HEK293 (cell line): Measurements from ENCODE around the gene BFAR.

Experiments used
- CTCF ChIA-PET: fragments of 350-600 bp; formaldehyde crosslinking; extraction: SDS; loops from one replicate; lab custom pipeline; 2021; ENCODE audit warnings: antibody characterized with exemption; lab: Yijun Ruan, JAX
- POLR2A ChIA-PET: fragments of 300-600 bp; formaldehyde crosslinking; extraction: SDS; loops from one replicate; lab custom pipeline; 2020; ENCODE audit warnings: antibody characterized with exemption, inconsistent platforms; lab: Yijun Ruan, JAX
- H3K27ac ChIP-seq: fragments of 200-500 bp; sonication (Bioruptor generic); 2 replicates; pipeline ENCODE4 v1.5.1; 2014; ENCODE audit warnings: low read depth, low read length, control low read depth, inconsistent platforms; ENCODE audit errors: extremely low read depth
- H3K36me3 ChIP-seq, 2 experiments: fragments of 200-500 bp in 1 of 2; sonication (Bioruptor generic) in 1 of 2; 1 replicate in 1 of 2; 2 replicates in 1 of 2; pipeline ENCODE4 v1.5.1; 2014 to 2017; ENCODE audit warnings: inconsistent platforms in 2 of 2, low read length in 2 of 2; ENCODE audit not compliant: control insufficient read depth in 2 of 2, insufficient read depth in 1 of 2
- H3K4me1 ChIP-seq: fragments of 200-500 bp; sonication (Bioruptor generic); 2 replicates; pipeline ENCODE4 v1.5.1; 2014; ENCODE audit warnings: mild to moderate bottlenecking, low read length, inconsistent platforms; ENCODE audit not compliant: control insufficient read depth, insufficient read depth
- H3K4me3 ChIP-seq: 2 replicates; pipeline ENCODE4 v1.5.1; 2011; ENCODE audit warnings: low read depth, mild to moderate bottlenecking, control low read depth, low read length, moderate library complexity
- H3K9me3 ChIP-seq: fragments of 200-500 bp; sonication (Bioruptor generic); 2 replicates; pipeline ENCODE4 v1.5.1; 2014; ENCODE audit warnings: low read depth, low read length, inconsistent platforms; ENCODE audit not compliant: control insufficient read depth, insufficient read depth
- BCL11A ChIP-seq: fragments of 450-650 bp; formaldehyde crosslinking; IDR thresholded peaks from 2 replicates; pipeline ENCODE4 v1.5.1; 2016; ENCODE audit warnings: low read depth, missing biosample characterization, missing genetic modification characterization
- GLIS1 ChIP-seq: fragments of 450-650 bp; formaldehyde crosslinking; IDR thresholded peaks from 2 replicates; pipeline ENCODE4 v1.5.1; 2016; ENCODE audit warnings: missing biosample characterization, missing genetic modification characterization
- GLIS2 ChIP-seq: fragments of 450-650 bp; formaldehyde crosslinking; IDR thresholded peaks from 2 replicates; pipeline ENCODE4 v1.5.1; 2016; ENCODE audit warnings: missing biosample characterization, missing genetic modification characterization
- MYNN ChIP-seq: fragments of 450-650 bp; formaldehyde crosslinking; IDR thresholded peaks from 2 replicates; pipeline ENCODE4 v1.5.1; 2016; ENCODE audit warnings: missing biosample characterization, missing genetic modification characterization, borderline replicate concordance
- PBX3 ChIP-seq: sonication (generic); formaldehyde crosslinking; IDR thresholded peaks from 2 replicates; pipeline ENCODE4 v1.8.1; 2022; ENCODE audit warnings: mild to moderate bottlenecking, moderate library complexity, missing genetic modification reagents
- SCRT1 ChIP-seq: fragments of 450-650 bp; formaldehyde crosslinking; IDR thresholded peaks from 2 replicates; pipeline ENCODE4 v1.5.1; 2016; ENCODE audit warnings: missing biosample characterization, missing genetic modification characterization, borderline replicate concordance
- SCRT2 ChIP-seq: fragments of 450-650 bp; formaldehyde crosslinking; IDR thresholded peaks from 2 replicates; pipeline ENCODE4 v1.5.1; 2016; ENCODE audit warnings: missing biosample characterization, missing genetic modification characterization
- ZBTB17 ChIP-seq: fragments of 450-650 bp; formaldehyde crosslinking; IDR thresholded peaks from 2 replicates; pipeline ENCODE4 v1.5.1; 2016; ENCODE audit warnings: missing biosample characterization, missing genetic modification characterization
- ZBTB20 ChIP-seq: fragments of 450-650 bp; formaldehyde crosslinking; IDR thresholded peaks from 2 replicates; pipeline ENCODE4 v1.5.1; 2016; ENCODE audit warnings: missing biosample characterization, missing genetic modification characterization
- ZEB2 ChIP-seq: fragments of 450-650 bp; formaldehyde crosslinking; IDR thresholded peaks from 2 replicates; pipeline ENCODE4 v1.5.1; 2016; ENCODE audit warnings: missing biosample characterization, missing genetic modification characterization
- ZFHX2 ChIP-seq: fragments of 450-650 bp; formaldehyde crosslinking; conservative IDR thresholded peaks from 2 replicates; pipeline ENCODE4 v1.5.1; 2016; ENCODE audit warnings: missing biosample characterization, missing genetic modification characterization
- ZNF146 ChIP-seq: fragments of 450-650 bp; formaldehyde crosslinking; IDR thresholded peaks from 2 replicates; pipeline ENCODE4 v1.5.1; 2016; ENCODE audit warnings: missing biosample characterization, missing genetic modification characterization
- ZNF169 ChIP-seq: fragments of 450-650 bp; formaldehyde crosslinking; IDR thresholded peaks from 2 replicates; pipeline ENCODE4 v1.5.1; 2016; ENCODE audit warnings: missing biosample characterization, missing genetic modification characterization
- ZNF2 ChIP-seq: fragments of 450-650 bp; formaldehyde crosslinking; IDR thresholded peaks from 2 replicates; pipeline ENCODE4 v1.5.1; 2016; ENCODE audit warnings: missing biosample characterization, missing genetic modification characterization
- ZNF433 ChIP-seq: fragments of 450-650 bp; formaldehyde crosslinking; IDR thresholded peaks from 2 replicates; pipeline ENCODE4 v1.5.1; 2016; ENCODE audit warnings: missing biosample characterization, missing genetic modification characterization, low read depth
- ZNF621 ChIP-seq: fragments of 450-650 bp; formaldehyde crosslinking; IDR thresholded peaks from 2 replicates; pipeline ENCODE4 v1.5.1; 2017; ENCODE audit warnings: missing biosample characterization, missing genetic modification characterization
- ZNF639 ChIP-seq: fragments of 450-650 bp; formaldehyde crosslinking; IDR thresholded peaks from 2 replicates; pipeline ENCODE4 v1.5.1; 2016; ENCODE audit warnings: missing biosample characterization, missing genetic modification characterization
- ZNF707 ChIP-seq: fragments of 450-650 bp; formaldehyde crosslinking; IDR thresholded peaks from 2 replicates; pipeline ENCODE4 v1.5.1; 2016; ENCODE audit warnings: missing biosample characterization, missing genetic modification characterization
- ZNF830 ChIP-seq: fragments of 450-650 bp; IDR thresholded peaks from 2 replicates; pipeline ENCODE4 v1.5.0; 2018; ENCODE audit warnings: missing biosample characterization, missing genetic modification characterization, low read depth, mild to moderate bottlenecking, moderate library complexity
- ZSCAN16 ChIP-seq: fragments of 450-650 bp; formaldehyde crosslinking; IDR thresholded peaks from 2 replicates; pipeline ENCODE4 v1.5.1; 2016; ENCODE audit warnings: missing biosample characterization, missing genetic modification characterization
- TF ChIP-seq, protein P1 (sequence below): fragments of 450-650 bp; formaldehyde crosslinking; IDR thresholded peaks from 2 replicates; pipeline ENCODE4 v1.5.1; 2016; ENCODE audit warnings: missing biosample characterization, missing genetic modification characterization
- TF ChIP-seq, protein P2 (sequence below): fragments of 450-650 bp; formaldehyde crosslinking; IDR thresholded peaks from 2 replicates; pipeline ENCODE4 v1.5.1; 2017; ENCODE audit warnings: missing biosample characterization, missing genetic modification characterization

Gene BFAR

GRCh38 chr16:14627078-14627477, 5.7 kb upstream of the BFAR start:
- ChIA-PET CTCF (no interaction called here), POLR2A (no interaction called here)
- no peak for TF ChIP-seq ZNF433 (tag by site-specific recombination)
- no peak for TF ChIP-seq ZEB2 (tag by site-specific recombination)
- TF ChIP-seq ZNF169 (tag by site-specific recombination) = no peak
- Histone ChIP-seq H3K4me1 (0 out of 2 replicates have a peak, but pooled peaks cover 4% of the 10 kb centered on the region), H3K36me3 (peaks cover 48 to 62% of the 10 kb centered on the region in 2 experiments), H3K4me3 (no peak overlapping the region), H3K27ac (no peak overlapping the region), H3K9me3 (no peaks in the 10 kb centered on the region)

- Histone ChIP-seq H3K9me3 (no peaks in the 10 kb centered on the region), H3K4me3 (peak overlapping the region; percentile 71)
- ChIA-PET POLR2A (interaction anchor here (2.0 kb wide), 1 partner anchor 8 kb away, joined by 11 read pairs; no protein-coding TSS in a partner anchor), CTCF (no interaction called here)
- TF ChIP-seq ZNF830 (tag by site-specific recombination) (no peak), SCRT2 (tag by site-specific recombination) (peak; percentile 95), PBX3 (CRISPR knock-in tag) (no peak), ZBTB17 (peak; percentile 97), SCRT1 (tag by site-specific recombination) (peak; percentile 68; the same call in 1 of the 2 replicates)
- TF ChIP-seq, all 188 proteins: peak for 3
- Histone ChIP-seq H3K27ac (peak overlapping the region; percentile 77; the same call in 1 of the 2 replicates), H3K36me3 (peaks cover 36 to 45% of the 10 kb centered on the region in 2 experiments), H3K4me1 (0 out of 2 replicates have a peak, but pooled peaks cover 4% of the 10 kb centered on the region)
Observed at GRCh38 chr16:14628806-14629611, 3.7 kb upstream of the BFAR start.

- H3K9me3 ChIP-seq = no peaks in the 10 kb centered on the region
- peaks cover 31 to 41% of the 10 kb centered on the region in 2 experiments for H3K36me3 ChIP-seq
- CTCF ChIA-PET = no interaction called here
- H3K4me1 ChIP-seq = 0 out of 2 replicates have a peak, but pooled peaks cover 4% of the 10 kb centered on the region
- POLR2A ChIA-PET = interaction anchor here (1.1 to 2.0 kb wide), 2 partner anchors 9 to 17 kb away, joined by 5 to 11 read pairs; no protein-coding TSS in a partner anchor
- H3K27ac ChIP-seq = peak overlapping the region; percentile 77
- peak overlapping the region; percentile 71 for H3K4me3 ChIP-seq
- TF ChIP-seq ZNF707 (no peak), ZNF146 (no peak), ZBTB20 (tag by site-specific recombination) (no peak; the same call in 1 of the 2 replicates), ZNF621 (tag by site-specific recombination) (no peak), ZSCAN16 (tag by site-specific recombination) (no peak), ZFHX2 (tag by site-specific recombination) (no peak), GLIS1 (tag by site-specific recombination) (0 out of 2 replicates have a peak, but pooled peaks have one; percentile 32), MYNN (0 out of 2 replicates have a peak, but pooled peaks have one; percentile 50), ZNF639 (tag by site-specific recombination) (no peak), ZNF2 (no peak), GLIS2 (tag by site-specific recombination) (peak; percentile 78), SCRT2 (tag by site-specific recombination) (no peak), BCL11A (tag by site-specific recombination) (no peak)
- TF ChIP-seq, protein P1, sequence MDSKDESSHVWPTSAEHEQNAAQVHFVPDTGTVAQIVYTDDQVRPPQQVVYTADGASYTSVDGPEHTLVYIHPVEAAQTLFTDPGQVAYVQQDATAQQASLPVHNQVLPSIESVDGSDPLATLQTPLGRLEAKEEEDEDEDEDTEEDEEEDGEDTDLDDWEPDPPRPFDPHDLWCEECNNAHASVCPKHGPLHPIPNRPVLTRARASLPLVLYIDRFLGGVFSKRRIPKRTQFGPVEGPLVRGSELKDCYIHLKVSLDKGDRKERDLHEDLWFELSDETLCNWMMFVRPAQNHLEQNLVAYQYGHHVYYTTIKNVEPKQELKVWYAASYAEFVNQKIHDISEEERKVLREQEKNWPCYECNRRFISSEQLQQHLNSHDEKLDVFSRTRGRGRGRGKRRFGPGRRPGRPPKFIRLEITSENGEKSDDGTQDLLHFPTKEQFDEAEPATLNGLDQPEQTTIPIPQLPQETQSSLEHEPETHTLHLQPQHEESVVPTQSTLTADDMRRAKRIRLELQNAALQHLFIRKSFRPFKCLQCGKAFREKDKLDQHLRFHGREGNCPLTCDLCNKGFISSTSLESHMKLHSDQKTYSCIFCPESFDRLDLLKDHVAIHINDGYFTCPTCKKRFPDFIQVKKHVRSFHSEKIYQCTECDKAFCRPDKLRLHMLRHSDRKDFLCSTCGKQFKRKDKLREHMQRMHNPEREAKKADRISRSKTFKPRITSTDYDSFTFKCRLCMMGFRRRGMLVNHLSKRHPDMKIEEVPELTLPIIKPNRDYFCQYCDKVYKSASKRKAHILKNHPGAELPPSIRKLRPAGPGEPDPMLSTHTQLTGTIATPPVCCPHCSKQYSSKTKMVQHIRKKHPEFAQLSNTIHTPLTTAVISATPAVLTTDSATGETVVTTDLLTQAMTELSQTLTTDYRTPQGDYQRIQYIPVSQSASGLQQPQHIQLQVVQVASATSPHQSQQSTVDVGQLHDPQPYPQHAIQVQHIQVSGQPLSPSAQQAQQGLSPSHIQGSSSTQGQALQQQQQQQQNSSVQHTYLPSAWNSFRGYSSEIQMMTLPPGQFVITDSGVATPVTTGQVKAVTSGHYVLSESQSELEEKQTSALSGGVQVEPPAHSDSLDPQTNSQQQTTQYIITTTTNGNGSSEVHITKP (tag by site-specific recombination) = 0 out of 2 replicates have a peak, but pooled peaks have one; percentile 9
- TF ChIP-seq, protein P2, sequence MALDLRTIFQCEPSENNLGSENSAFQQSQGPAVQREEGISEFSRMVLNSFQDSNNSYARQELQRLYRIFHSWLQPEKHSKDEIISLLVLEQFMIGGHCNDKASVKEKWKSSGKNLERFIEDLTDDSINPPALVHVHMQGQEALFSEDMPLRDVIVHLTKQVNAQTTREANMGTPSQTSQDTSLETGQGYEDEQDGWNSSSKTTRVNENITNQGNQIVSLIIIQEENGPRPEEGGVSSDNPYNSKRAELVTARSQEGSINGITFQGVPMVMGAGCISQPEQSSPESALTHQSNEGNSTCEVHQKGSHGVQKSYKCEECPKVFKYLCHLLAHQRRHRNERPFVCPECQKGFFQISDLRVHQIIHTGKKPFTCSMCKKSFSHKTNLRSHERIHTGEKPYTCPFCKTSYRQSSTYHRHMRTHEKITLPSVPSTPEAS (tag by site-specific recombination) = no peak
Observed at GRCh38 chr16:14629612-14629918, 3.2 kb upstream of the BFAR start.
